DND-41 (cell line): ENCODE measurements around the gene PIK3AP1.

ENCODE experiments used
- ATAC-seq: fragments of 200-7000 bp; cut with Tn5 transposase; 3 replicates; pipeline ENCODE4 v1.9.1; 2021; ENCODE audit warnings: low read depth; ENCODE audit not compliant: insufficient read depth
- DNase-seq: peaks from one replicate; pipeline ENCODE4 v3.0.0-alpha.2; 2020
- H2AFZ ChIP-seq: 2 replicates; pipeline ENCODE4 v1.6.0; 2012; ENCODE audit warnings: low read depth, low read length
- H3K27ac ChIP-seq: 2 replicates; pipeline ENCODE4 v1.5.1; 2012; ENCODE audit warnings: low read length, inconsistent platforms
- H3K27me3 ChIP-seq: fragments of 200-600 bp; sonication (generic); 2 replicates; pipeline ENCODE4 v1.6.0; 2012; ENCODE audit warnings: low read length, mild to moderate bottlenecking, inconsistent platforms; ENCODE audit not compliant: insufficient read depth, poor library complexity
- H3K36me3 ChIP-seq: 2 replicates; pipeline ENCODE4 v1.5.1; 2012; ENCODE audit warnings: low read length, inconsistent platforms; ENCODE audit not compliant: insufficient read depth
- H3K4me1 ChIP-seq: 2 replicates; pipeline ENCODE4 v1.5.1; 2012; ENCODE audit warnings: mild to moderate bottlenecking, low read length; ENCODE audit not compliant: insufficient read depth
- H3K4me2 ChIP-seq: 2 replicates; pipeline ENCODE4 v1.6.0; 2012; ENCODE audit warnings: mild to moderate bottlenecking, moderate library complexity, low read length, inconsistent platforms; ENCODE audit not compliant: insufficient read depth
- H3K4me3 ChIP-seq, 2 experiments: fragments of 200-600 bp in 1 of 2; shearing (Covaris generic) in 1 of 2; 2 replicates each; pipeline ENCODE4 v1.5.1; 2012 to 2016; ENCODE audit warnings: inconsistent platforms in 2 of 2, low read length in 2 of 2, mild to moderate bottlenecking in 2 of 2, low read depth in 1 of 2, moderate library complexity in 1 of 2
- H3K79me2 ChIP-seq: 2 replicates; pipeline ENCODE4 v1.6.0; 2012; ENCODE audit warnings: low read length, inconsistent platforms; ENCODE audit not compliant: insufficient read depth
- H3K9ac ChIP-seq: 2 replicates; pipeline ENCODE4 v1.6.0; 2012; ENCODE audit warnings: low read depth, mild to moderate bottlenecking, inconsistent platforms, low read length, moderate library complexity
- H3K9me3 ChIP-seq: 2 replicates; pipeline ENCODE4 v1.5.1; 2012; ENCODE audit warnings: low read length, moderate library complexity, mild to moderate bottlenecking, inconsistent platforms; ENCODE audit not compliant: insufficient read depth, severe bottlenecking
- H4K20me1 ChIP-seq: 2 replicates; pipeline ENCODE4 v1.6.0; 2012; ENCODE audit warnings: low read length; ENCODE audit not compliant: insufficient read depth
- CTCF ChIP-seq: IDR thresholded peaks from 2 replicates; pipeline ENCODE4 v1.5.1; 2012; ENCODE audit warnings: borderline replicate concordance, low read length, moderate library complexity, mild to moderate bottlenecking; ENCODE audit not compliant: poor library complexity, severe bottlenecking; ENCODE audit errors: extremely low read depth
- EZH2 ChIP-seq: IDR thresholded peaks from 3 replicates; pipeline ENCODE4 v1.6.1; 2012; ENCODE audit warnings: borderline replicate concordance, low read depth, mild to moderate bottlenecking, moderate library complexity, low read length, inconsistent platforms; ENCODE audit not compliant: severe bottlenecking

PIK3AP1 gene

GRCh38 chr10:96655461-96656197, 64.7 kb downstream of the PIK3AP1 start:
- Histone ChIP-seq H3K27ac (no peak overlapping the region), H3K36me3 (no peaks in the 10 kb centered on the region), H3K4me2 (no peak overlapping the region), H3K9me3 (no peaks in the 10 kb centered on the region), H3K27me3 (peaks cover 7% of the 10 kb centered on the region), H4K20me1 (no peaks in the 10 kb centered on the region), H2AFZ (no peak overlapping the region), H3K4me1 (peaks cover 9% of the 10 kb centered on the region; the same call in 1 of the 2 replicates), H3K9ac (no peak overlapping the region), H3K4me3 (no peak overlapping the region), H3K79me2 (no peaks in the 10 kb centered on the region)
- DNase-seq (no peak), ATAC-seq (no peak)
- TF ChIP-seq CTCF = no peak
- no peak for TF ChIP-seq EZH2

DNA sequence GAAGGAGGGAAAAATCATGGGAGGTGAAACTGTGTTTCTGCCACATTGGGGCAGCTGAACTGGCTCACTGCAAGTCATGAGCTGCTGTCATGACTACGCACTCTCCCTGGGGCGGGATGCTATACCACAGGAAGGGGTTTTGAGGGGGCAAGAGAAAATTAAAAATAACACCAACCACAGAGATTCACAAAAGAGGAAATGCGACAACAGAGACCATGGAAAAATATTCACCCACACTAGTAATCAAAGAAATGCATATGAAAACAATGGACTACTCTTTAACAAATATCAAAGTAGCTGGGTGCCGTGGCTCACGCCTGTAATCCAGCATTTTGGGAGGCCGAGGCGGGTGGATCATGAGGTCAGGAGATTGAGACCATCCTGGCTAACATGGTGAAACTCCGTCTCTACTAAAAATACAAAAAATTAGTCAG, 68.3 kb downstream of the PIK3AP1 start:
- Histone ChIP-seq H3K27ac (no peak overlapping the region), H2AFZ (no peak overlapping the region), H3K4me2 (no peak overlapping the region), H3K4me3 (no peak overlapping the region), H3K4me1 (peaks cover 9% of the 10 kb centered on the region; the same call in 1 of the 2 replicates), H3K27me3 (peaks cover 7% of the 10 kb centered on the region), H4K20me1 (no peaks in the 10 kb centered on the region; the same call in 1 of the 2 replicates), H3K9me3 (no peaks in the 10 kb centered on the region), H3K79me2 (no peaks in the 10 kb centered on the region), H3K9ac (no peak overlapping the region), H3K36me3 (no peaks in the 10 kb centered on the region)
- TF ChIP-seq EZH2 (no peak), CTCF (no peak)
- ATAC-seq = peak; percentile 76; the same call in 2 of the 3 replicates
- DNase-seq = peak; percentile 34

DNA sequence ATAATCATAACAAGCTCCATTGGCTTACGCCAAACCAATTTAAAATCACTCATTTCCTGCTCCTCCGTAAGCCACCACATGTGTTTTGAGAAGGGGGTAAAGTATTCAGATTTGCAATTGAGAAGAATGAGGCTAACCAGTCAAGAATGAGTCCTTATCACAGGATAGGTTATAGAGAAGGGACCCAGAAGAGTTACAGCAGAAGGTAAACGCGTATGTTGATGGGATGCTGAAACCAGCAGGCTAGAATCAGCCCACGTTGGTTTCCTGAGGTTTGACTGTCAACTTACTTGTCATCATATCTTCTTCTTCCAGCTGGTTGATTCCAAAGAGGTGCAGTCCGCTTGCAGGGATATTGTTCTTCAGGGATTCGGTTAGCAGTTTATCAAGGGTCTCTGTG, 69.4 kb downstream of the PIK3AP1 start:
- H3K4me2 ChIP-seq = no peak overlapping the region
- no peak for ATAC-seq
- no peak for DNase-seq
- no peaks in the 10 kb centered on the region for H3K36me3 ChIP-seq
- H3K9ac ChIP-seq = no peak overlapping the region
- H3K4me3 ChIP-seq = no peak overlapping the region
- no peaks in the 10 kb centered on the region for H3K9me3 ChIP-seq
- no peak overlapping the region for H3K27ac ChIP-seq
- H3K79me2 ChIP-seq = no peaks in the 10 kb centered on the region
- H2AFZ ChIP-seq = no peak overlapping the region
- peaks cover 7% of the 10 kb centered on the region for H3K27me3 ChIP-seq
- no peaks in the 10 kb centered on the region; the same call in 1 of the 2 replicates for H4K20me1 ChIP-seq
- TF ChIP-seq CTCF (no peak), EZH2 (no peak)
- H3K4me1 ChIP-seq = peaks cover 9% of the 10 kb centered on the region; the same call in 1 of the 2 replicates
